Measurements from ENCODE around the gene TBC1D22B. TPM values are rescaled to one million over a fixed set of nuclear protein-coding genes. Genes with fewer than 3 reads are reported as not detected.

The TBC1D22B gene
- total RNA-seq, 1 experiment from 2014 or later: 12.9 TPM

DNA sequence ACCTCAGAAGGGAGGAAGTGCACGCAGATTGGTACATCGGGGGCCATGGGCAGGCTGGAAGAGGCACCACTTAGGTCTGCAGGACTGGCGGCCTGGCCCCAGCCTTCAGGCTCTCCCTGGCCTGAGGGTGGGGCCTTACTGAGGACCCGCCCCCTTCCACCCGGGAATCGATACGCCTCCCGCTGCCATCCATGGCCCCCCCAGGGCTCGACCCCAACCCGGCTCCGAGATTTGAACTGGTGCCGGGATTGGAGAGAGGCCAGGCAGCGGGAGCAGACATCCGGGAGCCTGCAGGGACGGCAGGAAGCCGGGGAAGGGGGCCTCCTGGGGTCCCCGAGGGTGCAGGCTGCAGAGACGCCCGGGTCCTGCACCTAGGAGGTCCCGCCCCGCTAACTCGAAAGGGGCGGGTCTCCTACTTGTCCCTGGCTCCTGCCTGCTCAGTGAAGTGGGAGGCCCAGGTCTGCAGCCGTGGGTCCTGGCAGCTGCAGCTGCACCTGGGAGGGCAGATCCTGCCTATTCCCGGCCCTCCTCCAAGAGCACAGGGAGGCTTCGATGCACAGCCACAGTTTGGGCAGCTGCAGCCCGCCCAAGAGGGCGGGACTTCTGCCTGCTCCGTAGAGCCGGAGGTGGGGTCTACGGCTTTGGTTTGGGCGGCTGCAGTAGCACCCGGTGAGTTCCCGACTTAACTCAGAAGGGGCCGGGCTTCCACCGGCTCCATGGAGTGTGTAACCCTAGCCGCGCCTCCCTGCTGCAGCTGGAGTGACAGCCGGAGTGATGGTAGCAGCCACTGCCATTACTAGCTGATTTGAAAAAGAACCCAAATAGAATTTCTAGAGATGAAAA, 35.2 kb upstream of the TBC1D22B start:
- Histone ChIP-seq H4K5ac (ENCODE audit: insufficient read length, low read depth, low read length) (no peak overlapping the region), H3K14ac (ENCODE audit: insufficient read depth, low read length) (no peak overlapping the region), H2AFZ (ENCODE audit: low read length) (peak overlapping the region; percentile 45), H3K4ac (ENCODE audit: low read depth, low read length) (no peak overlapping the region), H4K8ac (replicated peaks; ENCODE audit: insufficient read length, low read depth, low read length) (no peak overlapping the region), H3K9me3 (ENCODE audit: control insufficient read depth, low read depth, low read length) (no peaks in the 10 kb centered on the region), H3T11ph (ENCODE audit: low read length) (no peak overlapping the region), H3K79me2 (ENCODE audit: insufficient read depth, low read length) (no peaks in the 10 kb centered on the region), H2AK5ac (ENCODE audit: insufficient read length, low read length) (no peak overlapping the region), H3K9ac (ENCODE audit: extremely low read depth, insufficient read length, low read length) (peak overlapping the region; percentile 41), H4K91ac (ENCODE audit: insufficient read length, low read depth, low read length) (no peak overlapping the region), H2BK120ac (ENCODE audit: low read depth, low read length, poor library complexity, severe bottlenecking) (no peak overlapping the region), H3K27me3 (ENCODE audit: insufficient read depth, low read length) (no peaks in the 10 kb centered on the region), H3K23me2 (ENCODE audit: insufficient read length, low read depth, low read length, poor library complexity, severe bottlenecking) (peaks cover 3% of the 10 kb centered on the region), H3K18ac (ENCODE audit: insufficient read length, low read depth, low read length) (no peak overlapping the region), H3K23ac (ENCODE audit: insufficient read length, low read depth, low read length) (no peak overlapping the region), H3K4me2 (ENCODE audit: insufficient read depth, insufficient read length, low read length) (peak overlapping the region; percentile 77), H4K20me1 (ENCODE audit: control insufficient read depth, insufficient read depth, insufficient read length) (no peaks in the 10 kb centered on the region), H3K56ac (ENCODE audit: insufficient read length, low read depth, low read length) (no peak overlapping the region), H2BK20ac (ENCODE audit: low read depth, low read length, poor library complexity, severe bottlenecking) (no peak overlapping the region), H2BK12ac (ENCODE audit: insufficient read length, low read depth, low read length) (no peak overlapping the region), H3K4me1 (ENCODE audit: insufficient read depth, low read length) (no peaks in the 10 kb centered on the region), H2BK15ac (ENCODE audit: low read depth, low read length) (no peak overlapping the region), H2BK5ac (ENCODE audit: insufficient read length, low read length) (no peak overlapping the region), H3K79me1 (ENCODE audit: insufficient read depth, low read depth, low read length, poor library complexity, severe bottlenecking) (no peaks in the 10 kb centered on the region), H3K27ac (ENCODE audit: insufficient read length, low read depth, low read length) (no peak overlapping the region)
- TF ChIP-seq, protein P1, sequence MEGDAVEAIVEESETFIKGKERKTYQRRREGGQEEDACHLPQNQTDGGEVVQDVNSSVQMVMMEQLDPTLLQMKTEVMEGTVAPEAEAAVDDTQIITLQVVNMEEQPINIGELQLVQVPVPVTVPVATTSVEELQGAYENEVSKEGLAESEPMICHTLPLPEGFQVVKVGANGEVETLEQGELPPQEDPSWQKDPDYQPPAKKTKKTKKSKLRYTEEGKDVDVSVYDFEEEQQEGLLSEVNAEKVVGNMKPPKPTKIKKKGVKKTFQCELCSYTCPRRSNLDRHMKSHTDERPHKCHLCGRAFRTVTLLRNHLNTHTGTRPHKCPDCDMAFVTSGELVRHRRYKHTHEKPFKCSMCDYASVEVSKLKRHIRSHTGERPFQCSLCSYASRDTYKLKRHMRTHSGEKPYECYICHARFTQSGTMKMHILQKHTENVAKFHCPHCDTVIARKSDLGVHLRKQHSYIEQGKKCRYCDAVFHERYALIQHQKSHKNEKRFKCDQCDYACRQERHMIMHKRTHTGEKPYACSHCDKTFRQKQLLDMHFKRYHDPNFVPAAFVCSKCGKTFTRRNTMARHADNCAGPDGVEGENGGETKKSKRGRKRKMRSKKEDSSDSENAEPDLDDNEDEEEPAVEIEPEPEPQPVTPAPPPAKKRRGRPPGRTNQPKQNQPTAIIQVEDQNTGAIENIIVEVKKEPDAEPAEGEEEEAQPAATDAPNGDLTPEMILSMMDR (conservative IDR thresholded peaks at IDR 0.05): no peak
- Mint-ChIP-seq H3K4me1 (peaks cover 12% of the 10 kb centered on the region in 2 experiments), H3K27ac (peak overlapping the region; percentile 88 to 96 (median 92)), H3K27me3 (ENCODE audit: low read depth) (no peaks in the 10 kb centered on the region), H3K9me3 (no peaks in the 10 kb centered on the region), H3K4me3 (peak overlapping the region; percentile 79 to 90), H3K36me3 (ENCODE audit: insufficient read depth in 1 of 3, low read depth in 3 of 3) (no peaks in the 10 kb centered on the region)
- no CpG with 5 or more reads among the region's 39 CpGs for WGBS (ENCODE audit: extremely low coverage, insufficient read length, low lambda C conversion rate)
- DNase-seq: peak; percentile 98
